A549 (cell line): ENCODE results near the gene XPR1. TPM values are rescaled to one million over a fixed set of nuclear protein-coding genes. Genes with fewer than 3 reads are reported as not detected.

Source experiments
- ATAC-seq, 2 experiments: fragments of 200-7000 bp in 1 of 2; fragments of >200 bp in 1 of 2; cut with Nextera tagmentation in 1 of 2; cut with Tn5 transposase in 1 of 2; 3 replicates each; pipeline versions ENCODE4 v1.8.0 to v1.9.1; 2018 to 2020; ENCODE audit warnings: mild to moderate bottlenecking in 1 of 2, moderate library complexity in 1 of 2
- CTCF ChIA-PET: fragments of 300-600 bp; sonication (Branson Sonifier 250); formaldehyde crosslinking; extraction: SDS; loops from one replicate; lab custom pipeline; 2021; ENCODE audit warnings: antibody characterized with exemption, inconsistent platforms; lab: Yijun Ruan, JAX
- POLR2A ChIA-PET: fragments of 350-600 bp; formaldehyde crosslinking; extraction: SDS; loops from one replicate; lab custom pipeline; 2021; ENCODE audit warnings: antibody characterized with exemption, inconsistent platforms; lab: Yijun Ruan, JAX
- DNase-seq, 2 experiments: peaks; one replicate each; pipeline versions ENCODE4 v3.0.0 to v3.0.0-alpha.2; 2011 to 2016; ENCODE audit warnings: low read depth in 1 of 2, low spot score in 1 of 2
- FAIRE-seq: peaks from 2 replicates; lab custom pipeline; 2011; peaks lifted over from hg19 to GRCh38; lab: Jason Lieb, UNC
- H3K27ac ChIP-seq, 2 experiments: fragments of >200 bp; sonication (Bioruptor Twin); formaldehyde crosslinking; 3 replicates each; pipeline ENCODE4 v1.5.1; 2016 to 2017
- H3K4me1 ChIP-seq: fragments of >200 bp; sonication (Bioruptor Twin); formaldehyde crosslinking; 3 replicates; pipeline ENCODE4 v1.6.1; 2016
- H3K4me2 ChIP-seq: fragments of >200 bp; sonication (Bioruptor Twin); formaldehyde crosslinking; 3 replicates; pipeline ENCODE4 v1.6.1; 2016
- H3K4me3 ChIP-seq: fragments of >200 bp; sonication (Bioruptor Twin); formaldehyde crosslinking; 3 replicates; pipeline ENCODE4 v1.5.1; 2016
- H3K9me3 ChIP-seq: fragments of >200 bp; sonication (Bioruptor Twin); formaldehyde crosslinking; 3 replicates; pipeline ENCODE4 v1.6.1; 2016
- BCL3 ChIP-seq: fragments of >200 bp; sonication (Bioruptor Twin); formaldehyde crosslinking; IDR thresholded peaks from 3 replicates; pipeline ENCODE4 v1.6.1; 2016
- BHLHE40 ChIP-seq: IDR thresholded peaks from 2 replicates; pipeline ENCODE4 v1.6.1; 2012; ENCODE audit warnings: low read depth, low read length, inconsistent platforms
- CBX8 ChIP-seq: fragments of 200-600 bp; sonication (generic); IDR thresholded peaks from 2 replicates; pipeline ENCODE4 v1.6.1; 2016
- CEBPB ChIP-seq, 2 experiments: fragments of >200 bp in 1 of 2; sonication (Bioruptor Twin) in 1 of 2; formaldehyde crosslinking in 1 of 2; IDR thresholded peaks; 2 replicates each; pipeline ENCODE4 v1.6.1; 2012 to 2016
- CTCF ChIP-seq: fragments of >200 bp; sonication (Bioruptor Twin); formaldehyde crosslinking; IDR thresholded peaks from 3 replicates; pipeline ENCODE4 v1.5.1; 2016
- FOSL2 ChIP-seq, 2 experiments: fragments of 450-650 bp in 1 of 2; fragments of >200 bp in 1 of 2; sonication (Bioruptor Twin) in 1 of 2; formaldehyde crosslinking; IDR thresholded peaks; 2 replicates each; pipeline versions ENCODE4 v1.5.0 to v1.6.1; 2016 to 2020; ENCODE audit warnings: mild to moderate bottlenecking in 1 of 2, moderate library complexity in 1 of 2
- FOXS1 ChIP-seq: fragments of 250-450 bp; sonication (Bioruptor Pico); IDR thresholded peaks from 2 replicates; pipeline ENCODE4 v1.5.0; 2020; ENCODE audit warnings: mild to moderate bottlenecking, moderate library complexity
- HEYL ChIP-seq: fragments of 250-450 bp; sonication (Bioruptor Pico); IDR thresholded peaks from 2 replicates; pipeline ENCODE4 v1.8.0; 2021; ENCODE audit warnings: mild to moderate bottlenecking, moderate library complexity
- HOXB5 ChIP-seq: fragments of 250-450 bp; sonication (Bioruptor Pico); IDR thresholded peaks from 2 replicates; pipeline ENCODE4 v1.5.0; 2020; ENCODE audit warnings: mild to moderate bottlenecking, moderate library complexity
- JUN ChIP-seq, 2 experiments: fragments of >200 bp; sonication (Bioruptor Twin); formaldehyde crosslinking; IDR thresholded peaks; 2 replicates in 1 of 2; 3 replicates in 1 of 2; pipeline ENCODE4 v1.6.1; 2016 to 2017
- MAFK ChIP-seq: fragments of 450-650 bp; IDR thresholded peaks from 2 replicates; pipeline ENCODE4 v1.6.1; 2014; ENCODE audit not compliant: partially characterized antibody
- MAX ChIP-seq: IDR thresholded peaks from 2 replicates; pipeline ENCODE4 v1.6.1; 2012
- MYC ChIP-seq: IDR thresholded peaks from 2 replicates; pipeline ENCODE4 v1.6.1; 2012; ENCODE audit warnings: mild to moderate bottlenecking, inconsistent platforms, low read length, improper control_type of control experiment, borderline replicate concordance
- NR3C1 ChIP-seq: fragments of >200 bp; sonication (Bioruptor Twin); formaldehyde crosslinking; IDR thresholded peaks from 3 replicates; pipeline ENCODE4 v1.6.1; 2017
- POLR2A ChIP-seq: IDR thresholded peaks from 2 replicates; pipeline ENCODE4 v1.6.1; 2012; ENCODE audit warnings: mild to moderate bottlenecking, low read length
- RCOR1 ChIP-seq: fragments of 150-350 bp; IDR thresholded peaks from 2 replicates; pipeline ENCODE4 v1.6.1; 2014; ENCODE audit warnings: antibody characterized with exemption, low read length, low read depth
- RFX5 ChIP-seq: fragments of 450-650 bp; IDR thresholded peaks from 2 replicates; pipeline ENCODE4 v1.7.1; 2014; ENCODE audit warnings: antibody characterized with exemption, mild to moderate bottlenecking, moderate library complexity
- SREBF2 ChIP-seq: fragments of 450-650 bp; IDR thresholded peaks from 2 replicates; pipeline ENCODE4 v1.6.1; 2014; ENCODE audit warnings: mild to moderate bottlenecking, moderate library complexity
- WGBS: methylation state at CpG from one replicate; pipeline ENCODE4 v1.1.6; 2017; ENCODE audit errors: missing lambda C conversion rate; 5-methylcytosine and 5-hydroxymethylcytosine counted together
- polyA plus RNA-seq, 4 experiments: library from polyadenylated mRNA; depleted of rRNA in 3 of 4; stranded (reverse); fragments of >200 nt; fragmentation: RNase III in 1 of 4; extraction: RNeasy Plus Mini Kit Qiagen cat#74134 plus additional on column Dnase treatment in 1 of 4; gene quantifications; 2 replicates in 3 of 4; 3 replicates in 1 of 4; pipeline ENCODE4 v1.2.3, GENCODE V29; 2011 to 2017
- TF ChIP-seq, protein P1 (sequence below): IDR thresholded peaks from 2 replicates; pipeline ENCODE4 v1.6.1; 2012

Gene XPR1
- polyA plus RNA-seq, 2 of the 4 experiments (the other 2 are of a cell fraction) = 37.5 to 86.1 TPM

DNA sequence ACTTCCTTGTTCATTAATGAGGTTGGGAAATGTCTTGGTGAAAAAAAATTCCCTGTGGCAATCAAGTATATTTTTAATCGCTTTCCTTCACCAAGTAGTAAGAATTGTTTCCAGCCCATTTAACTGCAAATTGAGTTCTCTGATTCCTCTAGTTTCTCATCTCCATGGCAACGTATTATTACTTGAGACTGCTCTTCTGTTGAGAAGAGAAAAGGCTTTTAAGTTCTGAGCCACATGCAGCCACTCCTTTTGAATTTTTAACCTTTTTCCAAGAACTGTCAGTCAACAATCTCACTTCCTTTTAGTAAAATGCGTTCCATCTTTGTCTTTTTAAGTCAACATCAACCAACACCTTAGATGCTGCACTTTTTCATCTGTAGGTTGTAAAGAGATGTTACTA is 205.2 kb downstream of the XPR1 start (continued):
- TF ChIP-seq CTCF = no peak
- TF ChIP-seq HOXB5 (CRISPR knock-in tag) = no peak
- no peak for TF ChIP-seq CEBPB (IDR thresholded peaks at IDR 0.05)
- no peak for TF ChIP-seq JUN (IDR thresholded peaks at IDR 0.05)
- no peak for TF ChIP-seq POLR2A
- no peak for TF ChIP-seq MAX
- TF ChIP-seq, protein P1, sequence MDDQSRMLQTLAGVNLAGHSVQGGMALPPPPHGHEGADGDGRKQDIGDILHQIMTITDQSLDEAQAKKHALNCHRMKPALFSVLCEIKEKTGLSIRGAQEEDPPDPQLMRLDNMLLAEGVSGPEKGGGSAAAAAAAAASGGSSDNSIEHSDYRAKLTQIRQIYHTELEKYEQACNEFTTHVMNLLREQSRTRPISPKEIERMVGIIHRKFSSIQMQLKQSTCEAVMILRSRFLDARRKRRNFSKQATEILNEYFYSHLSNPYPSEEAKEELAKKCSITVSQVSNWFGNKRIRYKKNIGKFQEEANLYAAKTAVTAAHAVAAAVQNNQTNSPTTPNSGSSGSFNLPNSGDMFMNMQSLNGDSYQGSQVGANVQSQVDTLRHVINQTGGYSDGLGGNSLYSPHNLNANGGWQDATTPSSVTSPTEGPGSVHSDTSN = no peak
- TF ChIP-seq HEYL (CRISPR knock-in tag) = no peak
- no peak for TF ChIP-seq SREBF2
- TF ChIP-seq, all 56 proteins: peak for 0

- DNase-seq = no peak
- ATAC-seq = no peak
- 89% methylated on average over 3 of the region's 3 CpGs for WGBS
- H3K27ac ChIP-seq = no peak overlapping the region
- no peaks in the 10 kb centered on the region for H3K4me1 ChIP-seq
- ChIA-PET CTCF (interaction anchor here (0.8 to 2.7 kb wide), 2 partner anchors 9 to 322 kb away, joined by 3 to 10 read pairs; no protein-coding TSS in a partner anchor), POLR2A (no interaction called here)
- no peaks in the 10 kb centered on the region for H3K9me3 ChIP-seq
- H3K4me3 ChIP-seq = no peak overlapping the region
- FAIRE-seq = no peak
- TF ChIP-seq POLR2A (no peak), CEBPB (IDR thresholded peaks at IDR 0.05) (0 out of 4 replicates have a peak, but pooled peaks of 1 of the 2 experiments have one; percentile 5)
- TF ChIP-seq, all 56 proteins: peak for 1
- H3K4me2 ChIP-seq = no peak overlapping the region
Observed at GRCh38 chr1:180838535-180838934, 206.7 kb downstream of the XPR1 start.

DNA sequence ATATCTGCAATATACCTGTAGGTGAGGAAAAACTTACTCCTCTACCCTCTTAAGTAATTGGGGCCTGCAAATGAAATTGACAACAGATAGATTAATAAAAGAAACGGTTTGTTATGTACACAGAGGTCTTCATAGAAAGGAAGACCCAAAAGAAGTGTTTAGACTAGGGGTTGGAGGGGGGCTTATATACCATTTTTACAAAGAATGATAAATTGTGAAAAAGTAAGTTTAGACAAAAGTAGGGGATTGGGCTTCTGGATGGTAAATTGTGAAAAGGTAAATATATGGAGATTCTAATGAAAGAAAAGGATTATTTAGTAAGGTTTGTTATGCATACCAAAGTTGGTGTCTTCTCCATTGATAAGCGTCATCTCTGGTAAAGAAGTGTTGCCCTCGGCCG is 207.7 kb downstream of the XPR1 start:
- TF ChIP-seq CEBPB (IDR thresholded peaks at IDR 0.05) = no peak
- TF ChIP-seq MAX = no peak
- TF ChIP-seq BHLHE40 = no peak
- no peak for TF ChIP-seq CBX8
- TF ChIP-seq FOXS1 = no peak
- no peak for TF ChIP-seq BCL3
- no peak for TF ChIP-seq RFX5
- no peak for TF ChIP-seq MAFK
- no peak for TF ChIP-seq RCOR1
- no peak for TF ChIP-seq FOSL2 (IDR thresholded peaks at IDR 0.05)
- no peak for TF ChIP-seq FOSL2 (CRISPR knock-in tag; IDR thresholded peaks at IDR 0.05)
- TF ChIP-seq MYC = no peak
- TF ChIP-seq NR3C1 = no peak
- Histone ChIP-seq H3K9me3 (no peaks in the 10 kb centered on the region), H3K4me3 (no peak overlapping the region), H3K27ac (no peak overlapping the region), H3K4me1 (no peaks in the 10 kb centered on the region), H3K4me2 (no peak overlapping the region)
- ChIA-PET POLR2A (no interaction called here), CTCF (interaction anchor here (0.8 to 2.7 kb wide), 3 partner anchors 10 to 324 kb away, joined by 3 to 10 read pairs (median 4); no protein-coding TSS in a partner anchor)
- DNase-seq (no peak), FAIRE-seq (no peak), ATAC-seq (no peak)
- 83% methylated on average over 4 of the region's 4 CpGs for WGBS
